Superior temporal gyrus (tissue), 1 donor: Measurements from ENCODE around the gene GPR143.

Source experiments
- DNase-seq: peaks from one replicate; pipeline ENCODE4 v3.0.0-alpha.2; 2016; ENCODE audit errors: extremely low spot score

GPR143 gene

GRCh38 chrX:9708086-9708485, 57.6 kb downstream of the GPR143 start:
- DNase-seq = no peak

- no peak for DNase-seq
Observed at GRCh38 chrX:9707306-9708033, 58.2 kb downstream of the GPR143 start.

- no peak for DNase-seq
Observed at GRCh38 chrX:9706421-9706820, 59.2 kb downstream of the GPR143 start.

DNA sequence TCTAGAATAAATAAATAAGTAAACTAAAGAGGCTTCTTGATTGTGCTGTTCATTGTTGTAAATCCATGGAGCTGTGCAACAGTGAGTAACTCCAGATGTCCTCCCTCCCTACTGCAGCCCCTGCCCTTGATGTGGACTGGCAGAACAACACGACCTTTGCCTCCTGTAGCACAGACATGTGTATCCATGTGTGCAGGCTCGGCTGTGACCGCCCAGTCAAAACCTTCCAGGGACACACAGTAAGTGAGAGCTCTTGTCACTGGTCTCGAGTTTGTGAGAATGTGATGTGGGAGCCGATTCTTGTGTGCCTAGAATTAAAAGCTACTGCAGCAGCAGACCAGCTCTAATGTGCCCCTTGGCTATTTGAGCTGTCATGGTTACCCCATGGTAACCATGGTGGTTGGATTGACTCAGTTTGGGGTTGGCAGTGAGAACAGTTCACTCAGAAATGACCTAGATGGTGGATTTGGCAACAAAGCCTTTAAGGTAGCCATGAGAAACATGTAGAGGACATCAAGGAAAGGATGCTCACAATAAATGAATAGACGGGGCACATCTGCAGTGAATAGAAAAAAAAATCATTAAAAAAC, 60.7 kb downstream of the GPR143 start:
- no peak for DNase-seq

GRCh38 chrX:9703406-9703805, 62.2 kb downstream of the GPR143 start:
- no peak for DNase-seq

DNA sequence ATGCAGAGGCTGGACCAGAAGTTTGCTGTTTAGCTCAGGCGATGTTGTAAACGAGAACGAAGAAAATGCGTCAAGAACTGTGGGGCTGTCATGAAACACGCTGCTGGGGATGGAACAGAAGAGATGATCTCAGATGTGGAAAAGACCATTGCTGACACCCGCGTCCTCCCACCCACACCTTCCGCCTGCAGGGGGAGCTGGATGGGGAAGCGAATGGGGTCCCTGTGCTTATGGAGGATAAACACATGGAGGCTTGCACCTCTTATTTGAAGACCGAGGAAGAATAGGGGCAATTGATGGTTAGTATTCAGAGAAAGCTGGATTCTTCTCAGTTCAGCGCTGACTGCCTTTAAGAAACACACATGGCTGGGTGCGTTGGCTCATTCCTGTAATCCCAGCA, 63.9 kb downstream of the GPR143 start:
- DNase-seq = no peak

GRCh38 chrX:9700555-9700954, 65.1 kb downstream of the GPR143 start:
- DNase-seq = no peak

GRCh38 chrX:9698576-9698975, 67.1 kb downstream of the GPR143 start:
- DNase-seq = no peak

- no peak for DNase-seq
Observed at GRCh38 chrX:9693307-9694001, 72.2 kb downstream of the GPR143 start.

GRCh38 chrX:9690046-9690445, 75.6 kb downstream of the GPR143 start:
- no peak for DNase-seq

DNA sequence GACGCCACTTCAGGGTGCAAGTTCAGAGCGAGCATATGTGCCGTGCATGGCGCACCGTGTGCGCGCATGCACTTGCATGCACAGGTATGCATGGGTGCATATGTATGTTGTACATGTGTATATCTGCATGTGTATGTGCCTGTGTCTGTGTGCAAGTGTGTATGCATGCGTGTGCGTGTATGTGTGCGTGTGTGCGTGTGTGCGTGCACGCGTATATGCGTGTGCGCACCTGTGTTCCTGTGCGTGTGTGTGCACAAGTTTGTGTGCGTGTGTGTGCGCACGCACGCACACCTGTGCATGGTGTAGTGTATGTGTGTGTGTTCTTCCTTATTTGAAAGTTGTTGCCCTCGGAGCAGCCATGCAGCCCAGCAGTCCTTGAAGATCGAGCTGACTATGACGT, 76.8 kb downstream of the GPR143 start:
- no peak for DNase-seq

- DNase-seq = no peak
Observed at GRCh38 chrX:9687899-9688298, 77.7 kb downstream of the GPR143 start.

DNA sequence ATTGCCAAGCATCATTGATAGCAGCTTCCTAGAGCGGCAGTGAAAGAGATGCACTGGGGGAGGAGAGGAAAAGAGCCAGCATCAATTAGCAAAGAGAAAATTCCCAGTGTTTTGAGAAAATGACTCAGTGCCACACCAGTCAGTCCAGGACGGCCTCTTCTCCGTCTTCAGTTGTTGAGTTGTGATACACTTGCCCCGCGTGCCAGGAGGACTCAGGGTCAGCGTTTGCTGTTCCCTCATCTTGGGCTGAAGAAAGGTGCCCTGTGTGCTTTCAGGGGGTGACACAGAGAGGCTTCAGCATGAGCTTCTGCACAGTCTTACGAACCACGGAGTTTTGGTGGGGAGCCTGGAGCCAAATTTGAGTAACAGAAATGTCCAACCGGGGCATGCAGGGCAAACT, 82.3 kb downstream of the GPR143 start:
- no peak for DNase-seq

- no peak for DNase-seq
Observed at GRCh38 chrX:9682861-9683260, 82.8 kb downstream of the GPR143 start.

DNA sequence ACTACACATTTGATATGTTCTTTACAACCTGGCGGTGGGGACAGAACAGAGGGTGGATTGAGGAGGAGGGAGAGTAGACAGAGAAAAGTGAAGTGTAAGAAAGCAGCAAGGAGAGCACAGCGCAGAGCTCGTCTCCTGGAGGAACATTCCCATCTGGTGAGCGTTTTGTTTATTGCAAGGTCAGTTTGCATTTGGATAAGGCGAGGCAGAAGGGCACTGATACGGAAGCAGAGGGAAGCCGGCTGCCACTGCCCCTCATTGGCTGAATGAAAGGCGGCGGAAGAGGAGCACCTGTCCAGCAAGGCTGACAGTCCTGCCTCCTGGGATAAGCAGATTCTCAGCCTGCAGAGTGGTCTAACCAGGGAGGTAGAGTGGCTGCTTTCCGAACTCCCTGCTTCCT, 83.2 kb downstream of the GPR143 start:
- DNase-seq = peak; percentile 17

DNA sequence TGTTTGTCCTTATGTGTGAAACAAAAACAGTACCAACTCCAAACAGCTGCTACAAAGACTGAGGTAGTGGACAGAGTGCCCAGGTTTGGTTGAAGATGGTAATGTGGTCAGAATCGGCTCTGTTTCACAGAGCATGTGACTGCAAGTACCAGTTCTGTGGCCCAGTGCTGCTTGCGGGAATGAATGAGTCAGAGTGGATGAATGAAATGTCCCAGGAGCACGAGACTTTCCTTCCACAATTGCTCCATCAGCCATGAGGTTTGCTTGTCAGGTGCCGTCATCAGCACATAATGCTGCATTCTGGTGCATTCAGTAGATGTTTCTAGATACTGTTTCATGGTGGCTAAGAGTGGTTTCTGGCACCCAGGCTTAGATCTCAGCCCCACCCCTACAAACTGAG, 84.2 kb downstream of the GPR143 start:
- DNase-seq = no peak

DNA sequence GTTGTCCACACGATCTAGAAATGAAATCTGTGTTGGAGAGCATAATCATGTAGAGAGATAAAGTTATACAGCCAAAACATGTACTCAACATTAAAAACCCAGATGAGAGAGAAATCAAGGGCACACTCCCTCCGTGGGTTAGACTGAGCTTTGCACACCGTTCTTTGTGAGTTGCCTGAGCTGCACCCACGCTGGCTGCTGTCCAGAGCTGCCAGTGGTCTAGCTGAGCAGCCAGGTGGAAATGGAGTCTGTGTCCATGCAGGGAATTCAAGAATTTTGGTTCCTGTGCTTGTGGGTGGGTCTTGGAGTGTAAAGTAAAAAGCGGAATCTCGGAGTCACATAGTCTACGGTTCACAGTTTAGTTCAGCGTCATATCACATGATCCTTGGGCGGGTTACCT, 84.6 kb downstream of the GPR143 start:
- DNase-seq = no peak

GRCh38 chrX:9678215-9678965, 87.3 kb downstream of the GPR143 start:
- no peak for DNase-seq

GRCh38 chrX:9677098-9677739, 88.4 kb downstream of the GPR143 start:
- DNase-seq = no peak

DNA sequence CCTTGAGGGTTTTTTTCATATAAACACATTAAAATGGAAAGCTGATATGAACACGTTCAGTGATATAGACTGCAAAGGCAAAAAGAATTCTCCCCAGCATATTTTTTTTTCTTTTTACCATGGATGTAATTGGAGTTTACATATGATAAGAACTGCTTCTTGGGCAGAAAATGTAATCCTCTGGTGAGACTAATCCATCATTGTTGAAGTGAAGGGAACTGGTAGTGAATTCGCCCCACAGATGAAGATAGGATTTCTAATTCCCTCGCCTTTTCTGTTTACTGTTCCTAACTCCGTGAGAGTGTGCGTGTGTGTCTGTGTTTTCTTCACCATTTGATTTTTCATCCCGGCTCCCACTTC, 88.9 kb downstream of the GPR143 start:
- no peak for DNase-seq

GRCh38 chrX:9676306-9676705, 89.3 kb downstream of the GPR143 start:
- no peak for DNase-seq
